Activated effector memory CD4-positive, alpha-beta T cell treated with Interleukin-2 at 50 U/mL for 16 hours (primary cell): Measurements from ENCODE around the gene TMTC4.
"Not testable (repeated sequence)": the region's sequence is repeated elsewhere in the genome, so short reads cannot be mapped to it uniquely, and the experiment has no call there.

Source experiments
- DNase-seq: peaks from one replicate; pipeline ENCODE4 v3.0.0-alpha.2; 2020

The TMTC4 gene

DNA sequence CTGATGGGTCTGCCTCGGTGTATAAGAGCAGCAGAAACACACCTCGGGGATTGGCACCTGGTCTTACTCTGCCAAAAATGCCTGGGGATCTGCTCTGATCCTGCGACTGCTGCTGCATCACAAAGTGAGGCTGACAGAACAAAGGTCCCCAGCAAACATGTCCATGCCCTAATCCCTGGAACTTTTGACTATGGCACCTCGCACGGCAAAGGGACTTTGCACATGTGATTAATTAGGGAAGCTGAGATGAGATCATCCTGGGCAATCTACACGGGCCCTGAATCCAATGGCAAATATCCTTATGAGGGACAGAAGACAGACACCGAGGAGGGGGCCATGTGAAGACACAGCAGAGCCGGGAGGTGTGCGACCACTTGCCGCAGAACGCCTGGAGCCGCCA, 94.5 kb downstream of the TMTC4 start:
- no peak for DNase-seq

DNA sequence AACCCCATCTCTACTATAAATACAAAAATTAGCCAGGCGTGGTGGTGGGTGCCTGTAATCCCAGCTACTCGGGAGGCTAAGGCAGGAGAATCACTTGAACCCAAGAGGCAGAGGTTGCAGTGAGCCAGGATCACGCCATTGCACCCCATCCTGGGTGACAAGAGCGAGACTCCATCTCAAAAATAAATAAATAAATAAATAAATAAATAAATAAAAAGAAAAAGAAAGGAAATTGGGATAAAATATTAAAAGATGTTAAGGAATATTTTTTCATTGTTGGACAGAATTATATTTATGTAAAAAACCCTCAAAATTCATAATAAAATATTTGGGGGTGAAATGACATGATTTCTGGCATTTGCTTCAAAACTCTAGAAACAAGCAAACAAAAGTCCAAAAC, 97.4 kb downstream of the TMTC4 start:
- not testable (repeated sequence) for DNase-seq

DNA sequence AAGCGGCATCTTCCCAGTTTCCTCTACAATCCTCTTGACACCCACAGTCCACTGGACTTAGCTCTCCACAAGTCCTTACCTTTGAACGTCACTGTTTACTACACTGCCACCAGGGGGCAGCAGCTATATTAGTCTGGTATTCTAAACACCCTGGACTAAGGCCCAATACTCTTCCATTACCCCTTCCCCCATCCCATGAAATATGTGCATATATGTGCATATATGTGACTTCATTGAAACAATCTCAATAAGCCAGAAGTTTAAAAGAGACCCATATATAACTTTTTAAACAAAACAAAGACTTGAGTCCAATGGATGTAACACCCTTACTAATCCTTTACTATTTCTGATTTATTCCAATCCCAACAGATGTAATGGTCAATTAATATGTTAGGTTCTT, 101.5 kb downstream of the TMTC4 start:
- DNase-seq, result peak; percentile 50

DNA sequence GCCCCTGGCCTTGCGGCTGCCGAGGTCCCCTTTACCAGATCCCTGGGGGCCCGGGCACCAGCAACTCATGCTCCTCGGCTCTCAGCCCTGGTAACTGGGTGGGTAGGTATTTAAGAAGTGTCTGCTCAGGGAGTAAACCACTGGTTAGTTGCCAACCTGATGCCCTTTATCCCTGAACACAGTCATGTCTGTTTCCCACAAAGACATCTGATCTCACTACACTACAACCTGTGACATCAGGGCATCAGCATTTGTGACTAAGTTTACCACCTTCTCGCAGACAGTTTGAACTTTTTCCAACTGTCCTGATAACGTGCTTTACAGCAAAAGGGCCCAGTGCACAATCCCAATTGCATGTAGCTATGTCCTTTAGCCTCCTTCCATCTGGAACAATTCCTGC, 108.1 kb downstream of the TMTC4 start:
- no peak for DNase-seq

DNA sequence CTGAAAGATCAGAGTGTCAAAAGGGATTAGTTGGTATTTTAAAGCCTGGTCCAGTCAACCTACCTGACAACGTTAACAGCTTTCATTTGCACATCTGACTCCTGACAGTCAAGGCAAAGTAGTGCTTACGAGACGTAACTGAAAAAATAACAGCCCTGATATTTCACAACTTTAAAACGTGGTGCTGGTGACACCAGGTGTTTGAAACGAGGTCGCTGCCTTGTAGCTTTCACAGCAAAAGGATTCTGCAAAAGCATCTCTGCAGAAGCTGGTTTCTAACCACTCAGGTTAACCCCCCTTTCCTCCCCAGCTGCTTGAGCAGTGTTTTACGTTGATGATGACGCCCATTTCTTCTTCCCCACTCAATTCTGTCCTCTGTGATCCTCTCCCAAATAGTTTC, 109.3 kb downstream of the TMTC4 start:
- no peak for DNase-seq

DNA sequence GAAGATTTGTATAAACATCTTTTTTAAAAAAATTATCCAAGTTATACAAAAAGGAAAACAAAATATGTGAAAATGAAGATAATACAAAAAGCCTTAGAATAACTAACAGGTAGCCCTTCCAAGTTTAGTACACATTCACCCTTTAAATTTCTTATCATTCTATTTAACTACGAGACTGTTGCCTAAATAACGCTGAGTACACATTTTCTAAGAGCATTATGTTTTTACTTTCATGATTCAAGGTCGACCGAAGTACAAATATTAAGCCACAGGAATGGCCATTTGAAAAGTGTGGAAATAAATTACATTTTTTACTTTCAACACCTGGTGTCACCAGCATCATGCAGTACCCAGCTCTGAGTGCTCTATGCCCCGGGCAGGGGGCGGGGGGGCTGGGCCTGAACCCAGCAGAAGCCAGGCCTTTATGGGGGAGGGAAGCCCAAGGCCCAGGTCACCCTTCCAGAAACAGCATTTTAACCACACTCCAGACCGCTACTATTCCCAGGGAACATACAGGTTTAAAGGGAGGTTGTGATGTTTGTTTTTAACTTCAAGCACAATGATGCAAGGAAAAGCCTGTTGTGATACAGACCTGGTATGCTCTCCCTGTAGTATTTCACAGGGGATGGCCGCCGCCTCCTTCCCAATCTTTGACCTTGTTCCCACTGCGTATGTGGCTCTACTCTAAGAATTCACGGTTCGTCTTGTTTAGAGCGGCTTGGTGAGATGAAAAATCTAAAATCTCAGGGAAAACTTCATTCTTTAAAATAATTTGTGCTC, 110.0 kb downstream of the TMTC4 start:
- no peak for DNase-seq

DNA sequence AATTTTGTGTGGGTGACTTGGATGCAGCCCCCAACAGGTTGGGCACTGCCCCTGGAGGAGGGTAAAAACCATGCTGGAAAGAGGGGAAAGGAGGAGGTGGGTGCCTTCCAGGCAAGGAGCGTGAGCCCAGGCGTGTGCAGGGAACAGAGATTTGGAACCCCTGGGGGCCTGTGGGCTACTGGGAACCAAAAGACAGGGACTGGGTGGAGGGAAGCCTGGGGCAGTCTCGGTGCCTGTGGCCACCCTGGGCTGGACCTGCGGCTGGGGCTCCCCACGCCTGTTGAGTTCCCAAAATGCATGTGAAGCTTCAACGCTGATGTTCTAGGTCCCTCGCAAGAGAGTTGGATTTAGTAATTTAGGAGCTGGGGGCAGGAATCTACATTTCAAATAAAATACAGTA, 110.8 kb downstream of the TMTC4 start:
- no peak for DNase-seq

DNA sequence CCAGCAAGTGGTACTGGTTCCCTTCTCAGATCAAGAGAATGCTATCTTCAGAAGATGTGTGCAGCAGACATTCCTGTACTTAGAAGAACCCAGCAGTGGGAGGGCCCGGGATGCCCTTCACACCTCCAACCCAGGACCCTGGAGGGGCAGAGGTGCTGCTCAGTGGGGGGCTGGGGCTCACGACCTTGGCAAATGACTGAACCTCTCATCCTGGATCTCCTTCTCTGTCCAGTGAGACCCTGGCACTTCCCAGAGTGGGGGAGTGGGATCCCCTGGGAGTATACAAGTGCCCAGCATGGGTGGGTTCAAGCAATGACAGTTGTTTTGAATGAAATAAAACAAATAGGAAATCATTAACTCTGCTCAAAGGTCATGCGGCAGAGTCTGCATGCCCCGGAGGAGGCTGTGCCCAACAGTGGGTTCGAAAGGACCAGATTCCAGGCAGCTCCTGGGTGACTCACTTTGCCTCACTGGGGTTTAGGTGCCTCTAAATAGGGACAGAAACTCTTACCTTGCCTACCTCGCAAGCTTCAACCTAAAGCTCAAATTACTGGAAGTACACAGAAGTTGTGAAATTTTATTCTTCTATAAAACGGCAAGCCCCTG, 112.9 kb downstream of the TMTC4 start:
- no peak for DNase-seq

DNA sequence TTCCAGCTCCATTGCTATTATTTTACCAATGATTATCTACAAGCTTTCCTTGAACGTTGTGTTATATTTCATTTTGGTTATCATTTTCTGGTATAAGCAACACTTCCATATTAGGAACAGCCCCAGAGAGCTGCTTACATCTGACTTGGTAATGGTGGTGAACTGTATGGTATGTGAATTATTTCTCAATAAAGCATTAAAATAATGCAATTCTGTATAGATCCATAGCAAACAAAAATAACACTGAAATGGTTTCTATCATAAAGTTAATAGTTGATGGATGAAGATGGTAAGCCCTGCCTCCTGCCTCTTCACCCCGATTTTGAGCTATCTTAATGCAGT, 113.5 kb downstream of the TMTC4 start:
- DNase-seq, result no peak

DNA sequence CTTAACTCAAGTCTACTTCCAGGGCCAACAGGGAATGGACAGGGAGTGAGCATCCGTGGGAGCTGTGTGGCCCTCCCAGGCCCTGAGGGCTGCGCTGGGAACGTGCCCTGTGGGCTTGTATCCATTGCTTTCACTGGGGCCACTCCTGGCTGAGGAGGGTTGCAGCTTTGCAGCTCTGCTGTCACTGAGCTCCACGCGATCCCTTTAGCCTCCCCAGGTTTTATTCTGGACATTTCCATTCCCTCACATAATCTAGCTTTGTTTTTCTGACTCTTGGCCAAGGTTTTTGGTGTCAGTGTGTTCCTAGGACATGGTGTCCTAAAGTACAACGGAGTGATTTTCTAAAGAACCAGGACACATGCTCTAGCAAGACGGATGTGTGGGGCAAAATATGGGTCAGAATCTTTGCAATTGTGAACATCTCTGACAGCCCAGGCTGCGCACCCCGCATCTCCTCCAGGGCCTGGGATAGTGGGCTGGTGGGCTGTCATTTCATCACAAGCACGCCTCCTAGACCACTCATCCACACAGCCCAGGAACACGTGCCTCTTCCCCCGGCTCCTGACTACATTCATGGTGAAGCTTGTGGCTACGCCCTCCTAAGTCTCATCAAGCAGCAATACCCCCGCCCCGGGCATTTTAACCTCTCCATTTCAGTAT, 114.0 kb downstream of the TMTC4 start:
- no peak for DNase-seq

DNA sequence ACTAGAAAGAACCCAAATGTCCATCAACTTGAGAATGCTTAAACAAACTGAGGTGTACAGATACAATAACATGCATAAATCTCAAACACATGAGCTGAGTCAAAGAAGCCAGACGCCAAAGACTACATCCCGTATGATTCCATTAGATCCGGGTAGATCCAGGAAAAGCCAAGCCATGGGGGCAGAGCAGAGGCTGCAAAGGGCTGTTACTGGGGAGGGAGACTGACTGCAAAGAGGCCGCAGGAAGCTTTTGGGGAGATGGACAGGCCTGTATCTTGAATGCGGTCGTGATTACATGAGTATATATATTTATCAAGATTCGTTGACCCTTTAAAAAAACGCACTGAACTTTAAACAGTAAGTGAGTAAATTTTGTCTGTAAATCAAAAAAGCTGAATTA, 114.7 kb downstream of the TMTC4 start:
- no peak for DNase-seq
